Hepatocyte (in vitro differentiated cells): ENCODE measurements around the gene ENOPH1. TPM values are rescaled to one million over a fixed set of nuclear protein-coding genes. Genes with fewer than 3 reads are reported as not detected.
A peak's percentile ranks its signal among the peaks of the same experiment; 100 is the strongest.

Experiments used
- DNase-seq: peaks from one replicate; pipeline ENCODE4 v3.0.0-alpha.2; 2016; ENCODE audit warnings: low spot score
- H2AFZ ChIP-seq: fragments of 200-600 bp; sonication (generic); 2 replicates; pipeline ENCODE4 v1.6.0; 2016; ENCODE audit warnings: antibody characterized with exemption, mild to moderate bottlenecking
- H3K27ac ChIP-seq: fragments of 200-600 bp; sonication (generic); 2 replicates; pipeline ENCODE4 v1.5.1; 2016; ENCODE audit warnings: mild to moderate bottlenecking
- H3K27me3 ChIP-seq: fragments of 200-600 bp; sonication (generic); 2 replicates; pipeline ENCODE4 v1.6.1; 2016
- H3K36me3 ChIP-seq: fragments of 200-600 bp; sonication (generic); replicated peaks from 2 replicates; pipeline ENCODE4 v1.5.1; 2016; ENCODE audit warnings: low read depth; ENCODE audit not compliant: insufficient read depth
- H3K4me1 ChIP-seq: fragments of 200-600 bp; sonication (generic); 2 replicates; pipeline ENCODE4 v1.5.1; 2016; ENCODE audit warnings: mild to moderate bottlenecking, moderate library complexity; ENCODE audit not compliant: insufficient read depth
- H3K4me2 ChIP-seq: fragments of 200-600 bp; sonication (generic); 2 replicates; pipeline ENCODE4 v1.6.0; 2016
- H3K4me3 ChIP-seq: fragments of 200-600 bp; sonication (generic); 2 replicates; pipeline ENCODE4 v1.5.1; 2016; ENCODE audit warnings: mild to moderate bottlenecking
- H3K79me2 ChIP-seq: fragments of 200-600 bp; sonication (generic); 2 replicates; pipeline ENCODE4 v1.6.0; 2017; ENCODE audit warnings: mild to moderate bottlenecking
- H3K9me2 ChIP-seq: fragments of 200-600 bp; sonication (generic); replicated peaks from 2 replicates; pipeline ENCODE4 v1.6.0; 2017; ENCODE audit warnings: mild to moderate bottlenecking; ENCODE audit not compliant: insufficient read depth
- H3K9me3 ChIP-seq: fragments of 200-600 bp; sonication (generic); 2 replicates; pipeline ENCODE4 v1.5.1; 2016; ENCODE audit warnings: low read depth, mild to moderate bottlenecking
- H4K20me1 ChIP-seq: fragments of 200-600 bp; sonication (generic); 2 replicates; pipeline ENCODE4 v1.6.0; 2016; ENCODE audit warnings: mild to moderate bottlenecking; ENCODE audit not compliant: insufficient read depth, poor library complexity, severe bottlenecking
- CTCF ChIP-seq: fragments of 200-600 bp; sonication (generic); IDR thresholded peaks from 2 replicates; pipeline ENCODE4 v1.5.1; 2016; ENCODE audit warnings: antibody characterized with exemption, mild to moderate bottlenecking; ENCODE audit not compliant: poor library complexity
- EZH2 ChIP-seq: fragments of 200-600 bp; sonication (generic); IDR thresholded peaks from 2 replicates; pipeline ENCODE4 v1.6.1; 2016; ENCODE audit warnings: antibody characterized with exemption, mild to moderate bottlenecking, borderline replicate concordance
- EZH2phosphoT487 ChIP-seq: fragments of 200-600 bp; sonication (generic); IDR thresholded peaks from one replicate; pipeline ENCODE4 v1.6.1; 2018; ENCODE audit warnings: antibody characterized with exemption, mild to moderate bottlenecking, low read depth, moderate library complexity; ENCODE audit not compliant: unreplicated experiment, severe bottlenecking
- WGBS: methylation state at CpG from one replicate; pipeline ENCODE4 v1.1.6; 2016; ENCODE audit warnings: low lambda C conversion rate; ENCODE audit errors: missing lambda C conversion rate; 5-methylcytosine and 5-hydroxymethylcytosine counted together
- polyA plus RNA-seq: library from polyadenylated mRNA; unstranded; fragments of >200 nt; fragmentation: Nextera tagmentation; extraction: Ambion mirVana; gene quantifications from 2 replicates; pipeline ENCODE4 v1.2.1, GENCODE V29; 2016
- total RNA-seq: library from RNA; depleted of rRNA; stranded (reverse); fragments of >200 nt; gene quantifications from 2 replicates; pipeline ENCODE4 v1.2.3, GENCODE V29; 2014

Gene ENOPH1
- total and polyA plus RNA-seq, 2 experiments from 2014 or later, result 35.9 to 59.6 TPM

DNA sequence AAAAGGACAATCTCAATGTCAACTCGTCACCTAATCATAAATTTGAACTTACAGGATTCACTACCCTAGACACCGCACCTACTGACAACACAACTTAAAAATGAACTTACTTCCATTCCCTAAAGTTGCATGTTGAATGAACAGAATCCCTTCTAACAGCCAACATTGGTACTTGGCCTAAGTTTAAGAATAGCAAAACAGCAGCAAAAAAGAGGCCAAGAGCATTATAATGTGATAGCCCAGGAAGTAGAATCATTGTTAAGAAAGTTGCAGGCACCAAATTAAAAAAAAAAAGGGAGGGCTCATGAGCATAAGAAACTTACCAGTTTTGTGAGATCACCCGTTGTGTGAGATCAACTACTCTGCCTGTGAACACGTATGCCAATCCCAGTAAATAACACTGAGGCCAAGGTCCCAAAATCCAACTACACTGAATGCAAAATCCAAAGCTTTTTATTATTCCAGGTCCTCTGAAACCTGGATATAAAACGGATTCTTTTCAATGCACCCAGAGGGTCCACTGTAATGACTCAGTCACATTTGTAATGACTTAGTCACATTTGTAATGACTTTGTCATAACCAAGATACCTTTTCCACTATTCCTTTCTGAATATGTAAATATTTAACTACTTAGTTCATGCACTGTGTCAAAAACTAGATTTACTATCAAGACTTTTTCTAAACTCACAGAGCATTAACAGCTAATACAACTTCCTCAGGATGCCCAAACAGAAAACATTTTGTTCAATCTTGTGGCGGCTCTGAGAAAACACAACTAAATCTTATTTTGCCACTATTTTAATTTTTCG, 6.9 kb upstream of the ENOPH1 start:
- no peak for TF ChIP-seq EZH2
- TF ChIP-seq EZH2phosphoT487, result no peak
- TF ChIP-seq CTCF, result no peak
- H2AFZ ChIP-seq, result no peak overlapping the region
- peaks cover 15% of the 10 kb centered on the region for H3K36me3 ChIP-seq
- H4K20me1 ChIP-seq, result peaks cover 62% of the 10 kb centered on the region
- no peaks in the 10 kb centered on the region for H3K9me3 ChIP-seq
- H3K4me2 ChIP-seq, result no peak overlapping the region
- peaks cover 13% of the 10 kb centered on the region for H3K4me1 ChIP-seq
- no peak overlapping the region for H3K4me3 ChIP-seq
- H3K27me3 ChIP-seq, result no peaks in the 10 kb centered on the region
- no peak for DNase-seq
- 94% methylated on average over 7 of the region's 7 CpGs for WGBS
- peak overlapping the region; percentile 13 for H3K27ac ChIP-seq
- peaks cover 48% of the 10 kb centered on the region for H3K79me2 ChIP-seq
- no peaks in the 10 kb centered on the region for H3K9me2 ChIP-seq

- Histone ChIP-seq H4K20me1 (peaks cover 68% of the 10 kb centered on the region), H3K9me3 (no peaks in the 10 kb centered on the region), H3K27me3 (no peaks in the 10 kb centered on the region), H3K4me1 (peaks cover 13% of the 10 kb centered on the region), H3K27ac (no peak overlapping the region), H3K4me2 (peak overlapping the region; percentile 93), H3K36me3 (peaks cover 15% of the 10 kb centered on the region), H3K9me2 (no peaks in the 10 kb centered on the region), H3K79me2 (peaks cover 56% of the 10 kb centered on the region), H3K4me3 (no peak overlapping the region), H2AFZ (no peak overlapping the region)
- no peak for TF ChIP-seq CTCF
- no peak for TF ChIP-seq EZH2
- TF ChIP-seq EZH2phosphoT487, result no peak
- WGBS, result 92% methylated on average over 10 of the region's 10 CpGs
- no peak for DNase-seq
Observed at GRCh38 chr4:82425478-82425877, 4.9 kb upstream of the ENOPH1 start.

DNA sequence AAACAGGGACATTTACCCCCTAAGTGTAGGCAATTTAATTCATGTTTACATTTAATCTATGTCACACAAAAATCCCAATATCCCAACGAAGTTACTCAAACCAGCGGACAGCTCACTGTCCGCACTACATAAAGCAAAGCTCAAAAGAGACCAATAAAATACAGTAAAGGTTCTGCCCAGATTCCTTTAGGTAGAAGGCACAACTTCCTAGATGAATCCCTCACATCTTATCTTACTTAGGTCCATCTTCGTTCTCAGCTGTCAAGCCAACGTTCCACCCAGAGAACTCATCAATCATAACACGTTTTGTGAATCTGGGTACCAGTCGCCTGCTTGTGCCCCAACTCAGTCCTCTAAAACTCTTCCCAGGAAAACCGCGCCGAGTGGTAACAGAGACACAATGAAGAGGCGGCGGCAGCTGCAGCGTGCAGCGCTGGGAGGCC, 1.8 kb upstream of the ENOPH1 start:
- H3K9me3 ChIP-seq, result no peaks in the 10 kb centered on the region
- TF ChIP-seq CTCF, result no peak
- no peaks in the 10 kb centered on the region for H3K27me3 ChIP-seq
- no peaks in the 10 kb centered on the region for H3K9me2 ChIP-seq
- no peak for DNase-seq
- peak overlapping the region; percentile 99 for H3K27ac ChIP-seq
- H2AFZ ChIP-seq, result no peak overlapping the region
- peak overlapping the region; percentile 93 for H3K4me2 ChIP-seq
- H4K20me1 ChIP-seq, result peaks cover 61% of the 10 kb centered on the region
- 3% methylated on average over 12 of the region's 14 CpGs for WGBS
- peaks cover 10% of the 10 kb centered on the region for H3K36me3 ChIP-seq
- peak overlapping the region; percentile 98 for H3K4me3 ChIP-seq
- H3K79me2 ChIP-seq, result peaks cover 82% of the 10 kb centered on the region
- peaks cover 13% of the 10 kb centered on the region for H3K4me1 ChIP-seq
